Activated gamma-delta T cell treated with anti-CD3 and anti-CD28 coated beads, Interleukin-2, amount 50 U/mL, for 16 hours (primary cell): ENCODE results near the gene FAM170A.

Source experiments
- DNase-seq: peaks from one replicate; pipeline ENCODE4 v3.0.0-alpha.2; 2020; ENCODE audit warnings: low read depth

FAM170A gene, protein sequence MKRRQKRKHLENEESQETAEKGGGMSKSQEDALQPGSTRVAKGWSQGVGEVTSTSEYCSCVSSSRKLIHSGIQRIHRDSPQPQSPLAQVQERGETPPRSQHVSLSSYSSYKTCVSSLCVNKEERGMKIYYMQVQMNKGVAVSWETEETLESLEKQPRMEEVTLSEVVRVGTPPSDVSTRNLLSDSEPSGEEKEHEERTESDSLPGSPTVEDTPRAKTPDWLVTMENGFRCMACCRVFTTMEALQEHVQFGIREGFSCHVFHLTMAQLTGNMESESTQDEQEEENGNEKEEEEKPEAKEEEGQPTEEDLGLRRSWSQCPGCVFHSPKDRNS

GRCh38 chr5:119629339-119629738, at the start of gene FAM170A:
Gene FAM170A (plus strand): TSS chr5:119629558. CDS start chr5:119629769, 211 bp downstream.
- DNase-seq: no peak

DNA sequence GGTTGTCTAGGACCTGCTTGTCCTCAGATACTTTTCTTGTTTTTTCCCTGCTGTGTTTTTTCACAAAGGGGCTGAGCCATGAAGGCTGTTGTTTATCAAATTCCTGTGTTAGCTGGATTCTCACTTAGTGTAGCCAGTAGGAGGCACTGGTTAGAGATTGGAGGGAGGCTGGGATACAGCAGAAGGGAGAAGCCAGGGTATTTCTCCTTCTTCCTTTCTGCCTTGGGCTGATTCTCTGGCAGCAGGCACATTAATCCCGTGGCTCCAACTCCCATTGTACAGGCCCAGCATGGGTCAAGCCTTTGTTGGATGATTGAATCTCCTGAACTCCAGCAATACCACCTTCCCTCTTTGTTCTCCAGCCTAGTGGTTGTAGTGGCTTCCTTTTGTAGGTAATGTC, 46.4 kb upstream of the FAM170A start:
- DNase-seq: no peak

DNA sequence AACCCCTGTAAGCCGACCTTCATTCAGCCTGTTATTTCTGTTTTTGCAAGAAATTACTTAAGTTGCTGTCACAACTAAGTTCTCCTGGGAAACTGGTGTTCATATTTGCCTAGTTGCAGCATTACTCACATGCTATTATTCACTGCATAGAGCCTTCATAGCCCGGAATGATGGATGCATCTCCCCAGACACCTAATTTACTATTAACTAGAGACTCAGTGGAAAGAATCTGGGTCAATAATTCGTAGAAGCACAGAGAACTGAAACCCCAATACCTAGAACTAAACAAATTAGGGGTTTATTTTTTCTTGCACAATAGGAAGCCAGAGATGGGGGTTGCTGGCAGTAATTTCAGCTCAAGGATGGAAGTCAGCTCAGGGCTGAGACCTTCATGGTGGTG, 45.7 kb upstream of the FAM170A start:
- no peak for DNase-seq

DNA sequence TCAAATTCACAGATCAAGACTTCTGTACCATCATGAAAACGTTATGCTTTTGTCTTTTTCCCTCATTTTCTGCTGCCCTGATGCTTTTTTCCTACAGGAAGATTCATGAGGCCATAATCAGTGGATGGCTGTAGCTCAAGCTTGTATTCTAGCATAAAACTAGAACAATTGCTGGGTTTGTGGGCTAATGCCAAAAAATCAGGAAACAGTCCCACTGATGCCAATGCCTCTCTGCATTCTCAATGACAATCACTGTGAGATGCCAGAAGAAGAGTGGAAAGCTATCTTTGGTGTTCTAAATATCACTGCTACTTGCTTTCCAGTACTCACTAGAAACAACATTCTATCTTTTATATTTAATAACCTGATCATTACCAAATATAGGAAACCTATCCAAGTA, 33.3 kb upstream of the FAM170A start:
- no peak for DNase-seq

- no peak for DNase-seq
Observed at GRCh38 chr5:119597728-119598298, 31.5 kb upstream of the FAM170A start.

- no peak for DNase-seq
Observed at GRCh38 chr5:119613937-119614336, 15.4 kb upstream of the FAM170A start.

DNA sequence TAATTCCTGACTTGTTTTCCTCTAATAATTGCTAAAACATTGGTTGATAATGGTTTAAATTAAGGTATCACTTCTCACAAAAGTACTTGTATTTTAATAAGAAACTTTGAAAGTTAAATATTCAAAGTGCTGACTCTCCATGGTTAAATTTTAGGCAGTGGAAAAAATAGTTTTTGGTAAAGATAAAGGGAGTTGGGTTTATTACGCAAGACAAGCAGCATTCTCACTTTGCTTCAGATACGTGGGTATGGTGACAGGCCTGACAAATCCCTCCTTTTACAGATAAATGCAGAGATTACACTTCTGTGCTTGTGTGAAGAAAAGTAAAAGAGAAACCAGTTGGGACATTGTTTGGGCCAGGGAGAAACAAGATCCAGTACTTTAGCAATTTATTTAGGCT, 14.5 kb upstream of the FAM170A start:
- DNase-seq: no peak

DNA sequence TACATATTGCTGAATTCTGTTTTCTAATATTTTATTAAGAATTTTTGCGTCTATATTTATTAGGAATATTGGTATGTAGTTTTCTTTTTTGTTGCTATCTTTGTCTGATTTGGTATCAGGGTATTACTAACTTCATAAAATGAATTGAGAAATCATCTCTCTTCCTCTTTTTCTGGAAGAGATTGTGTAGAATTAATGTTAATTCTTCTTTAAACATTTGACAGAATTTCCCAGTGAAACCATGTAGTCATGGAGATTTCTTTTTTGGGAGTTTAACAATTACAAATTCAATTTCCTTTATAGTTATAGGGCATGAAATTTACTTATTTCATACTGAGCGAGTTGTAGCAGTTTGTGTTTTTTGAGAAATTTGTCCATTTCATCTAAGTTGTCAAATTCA, 3.3 kb upstream of the FAM170A start:
- DNase-seq: no peak

GRCh38 chr5:119630752-119631440, 1.5 kb downstream of the FAM170A start:
- no peak for DNase-seq

DNA sequence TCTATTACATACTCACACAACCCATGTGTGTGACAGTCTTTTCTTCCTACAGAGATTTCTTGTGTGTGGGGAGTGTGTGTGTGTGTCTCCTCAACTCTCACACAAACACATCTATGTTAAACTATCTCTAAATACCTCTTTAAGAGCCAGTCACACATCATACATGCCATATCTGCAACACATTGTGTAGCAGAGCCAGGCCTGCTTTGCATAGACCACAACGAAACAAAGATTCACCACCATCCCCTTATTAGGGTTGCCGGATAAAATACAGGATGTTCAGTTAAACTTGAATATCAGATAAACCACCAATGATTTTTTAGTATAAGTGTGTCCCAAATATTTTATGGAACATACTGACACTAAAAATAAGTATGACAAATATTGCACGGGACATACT, 2.3 kb downstream of the FAM170A start:
- no peak for DNase-seq

DNA sequence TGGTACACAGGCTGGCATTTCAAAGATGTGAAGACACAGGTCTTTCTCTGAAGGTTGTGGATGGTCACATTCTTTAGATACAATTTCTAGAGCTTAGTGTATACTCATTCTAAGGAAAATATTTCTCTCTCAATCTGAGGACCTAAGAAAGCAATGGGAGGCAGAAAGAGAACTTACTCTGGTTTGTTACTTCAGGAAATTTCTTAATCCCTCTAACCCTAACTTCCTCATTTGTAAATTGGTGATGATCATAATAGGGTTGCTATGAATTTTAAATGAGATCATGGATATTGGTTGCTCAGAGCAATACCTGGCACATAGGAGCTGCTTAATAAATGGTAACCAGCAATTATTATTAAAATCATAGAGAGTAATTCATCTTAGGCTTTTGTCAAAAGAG, 22.1 kb downstream of the FAM170A start:
- no peak for DNase-seq

- DNase-seq: no peak
Observed at GRCh38 chr5:119655061-119655460, 25.7 kb downstream of the FAM170A start.

DNA sequence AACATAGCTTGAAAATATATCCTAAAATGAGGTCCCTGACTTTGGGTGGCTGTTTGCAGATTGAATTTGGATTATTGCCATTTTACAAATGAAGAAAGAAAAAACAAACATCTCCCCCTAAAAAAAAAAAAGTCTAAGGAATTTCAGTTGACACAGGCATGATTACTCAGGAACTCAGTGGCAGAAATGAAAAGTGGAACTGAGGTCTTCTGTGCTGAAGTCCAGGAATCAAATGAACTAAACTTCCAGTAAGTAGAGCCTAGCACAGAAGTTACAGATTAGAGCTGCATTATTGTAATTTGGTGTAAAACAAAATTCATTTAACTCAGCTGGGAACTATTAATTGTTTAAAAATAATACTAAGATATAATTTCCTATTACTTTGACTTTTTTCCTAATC, 26.7 kb downstream of the FAM170A start:
- DNase-seq: no peak

GRCh38 chr5:119666542-119666941, 37.2 kb downstream of the FAM170A start:
- no peak for DNase-seq

- DNase-seq: no peak
Observed at GRCh38 chr5:119678351-119679028, 49.1 kb downstream of the FAM170A start.

DNA sequence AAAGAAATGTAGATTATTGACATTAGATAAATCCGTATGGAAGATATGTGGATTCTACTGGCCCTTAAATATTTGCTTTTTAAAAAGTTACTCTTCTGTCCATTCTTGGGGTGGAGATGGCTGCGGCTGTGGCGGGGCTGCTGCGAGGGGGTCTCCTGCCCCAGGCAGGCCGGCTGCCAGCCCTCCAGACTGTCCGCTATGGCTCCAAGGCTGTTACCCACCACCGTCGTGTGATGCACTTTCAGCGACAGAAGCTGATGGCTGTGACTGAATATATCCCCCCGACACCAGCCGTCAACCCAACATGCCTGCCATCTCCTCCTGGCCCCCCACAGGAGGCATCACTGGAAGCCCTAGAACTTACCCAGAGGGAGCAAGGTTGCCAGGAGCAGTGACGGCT, 50.7 kb downstream of the FAM170A start:
- no peak for DNase-seq

- DNase-seq: no peak
Observed at GRCh38 chr5:119681734-119682133, 52.4 kb downstream of the FAM170A start.

- DNase-seq: no peak
Observed at GRCh38 chr5:119682372-119682771, 53.0 kb downstream of the FAM170A start.
